GM19351 (cell line): ENCODE data around the gene NUP160.
"Not testable (repeated sequence)": the region's sequence is repeated elsewhere in the genome, so short reads cannot be mapped to it uniquely, and the experiment has no call there.

ENCODE experiments used
- ATAC-seq: cut with Tn5 transposase; IDR thresholded peaks from one replicate; pipeline ENCODE4 v1.9.1; 2021; ENCODE audit warnings: mild to moderate bottlenecking, moderate library complexity; ENCODE audit not compliant: unreplicated experiment

NUP160 gene

GRCh38 chr11:47847892-47848699, at the start of gene NUP160:
Gene NUP160 (minus strand): TSS chr11:47848350. CDS start chr11:47848318, 32 bp downstream.
- ATAC-seq = peak; percentile 71

GRCh38 chr11:47896199-47896598, 48.0 kb upstream of the NUP160 start:
- no peak for ATAC-seq

DNA sequence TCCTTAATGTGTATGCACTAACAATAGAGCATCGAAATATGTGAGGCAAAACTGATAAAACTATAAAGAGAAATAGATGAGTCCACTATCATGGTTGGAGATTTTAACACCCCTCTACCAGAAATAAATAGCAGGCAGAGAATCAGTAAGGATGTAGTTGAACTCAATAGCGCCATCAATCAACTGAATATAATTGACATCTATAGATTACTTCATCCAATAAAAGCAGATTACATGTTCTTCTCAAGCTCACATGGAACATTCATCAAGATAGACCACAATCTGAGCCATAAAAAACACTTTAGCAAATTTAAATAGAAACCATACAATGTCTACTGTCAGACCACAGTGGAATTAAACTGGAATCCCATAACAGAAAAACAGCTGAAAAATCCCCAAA, 46.9 kb upstream of the NUP160 start:
- ATAC-seq = no peak

DNA sequence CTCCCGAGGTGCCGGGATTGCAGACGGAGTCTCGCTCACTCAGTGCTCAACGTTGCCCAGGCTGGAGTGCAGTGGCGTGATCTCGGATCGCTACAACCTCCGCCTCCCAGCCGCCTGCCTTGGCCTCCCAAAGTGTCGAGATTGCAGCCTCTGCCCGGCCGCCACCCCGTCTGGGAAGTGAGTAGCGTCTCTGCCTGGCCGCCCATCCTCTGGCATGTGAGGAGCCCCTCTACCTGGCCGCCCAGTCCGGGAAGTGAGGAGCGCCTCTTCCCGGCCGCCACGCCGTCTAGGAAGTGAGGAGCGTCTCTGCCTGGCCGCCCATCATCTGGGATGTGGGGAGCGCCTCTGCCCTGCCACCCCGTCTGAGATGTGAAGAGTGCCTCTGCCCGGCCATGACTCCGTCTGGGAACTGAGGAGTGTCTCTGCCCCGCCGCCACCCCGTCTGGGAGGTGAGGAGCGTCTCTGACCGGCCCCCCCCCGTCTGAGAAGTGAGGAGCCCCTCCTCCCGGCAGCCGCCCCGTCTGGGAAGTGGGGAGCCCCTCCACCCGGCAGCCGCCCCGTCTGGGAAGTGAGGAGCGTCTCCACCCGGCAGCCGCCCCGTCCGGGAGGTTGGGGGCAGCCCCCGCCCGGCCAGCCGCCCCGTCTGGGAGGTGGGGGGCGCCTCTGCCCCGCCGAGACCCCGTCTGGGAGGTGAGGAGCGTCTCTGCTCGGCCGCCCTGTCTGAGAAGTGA, 44.6 kb upstream of the NUP160 start:
- ATAC-seq = not testable (repeated sequence)

- ATAC-seq = no peak
Observed at GRCh38 chr11:47891886-47892285, 43.7 kb upstream of the NUP160 start.

DNA sequence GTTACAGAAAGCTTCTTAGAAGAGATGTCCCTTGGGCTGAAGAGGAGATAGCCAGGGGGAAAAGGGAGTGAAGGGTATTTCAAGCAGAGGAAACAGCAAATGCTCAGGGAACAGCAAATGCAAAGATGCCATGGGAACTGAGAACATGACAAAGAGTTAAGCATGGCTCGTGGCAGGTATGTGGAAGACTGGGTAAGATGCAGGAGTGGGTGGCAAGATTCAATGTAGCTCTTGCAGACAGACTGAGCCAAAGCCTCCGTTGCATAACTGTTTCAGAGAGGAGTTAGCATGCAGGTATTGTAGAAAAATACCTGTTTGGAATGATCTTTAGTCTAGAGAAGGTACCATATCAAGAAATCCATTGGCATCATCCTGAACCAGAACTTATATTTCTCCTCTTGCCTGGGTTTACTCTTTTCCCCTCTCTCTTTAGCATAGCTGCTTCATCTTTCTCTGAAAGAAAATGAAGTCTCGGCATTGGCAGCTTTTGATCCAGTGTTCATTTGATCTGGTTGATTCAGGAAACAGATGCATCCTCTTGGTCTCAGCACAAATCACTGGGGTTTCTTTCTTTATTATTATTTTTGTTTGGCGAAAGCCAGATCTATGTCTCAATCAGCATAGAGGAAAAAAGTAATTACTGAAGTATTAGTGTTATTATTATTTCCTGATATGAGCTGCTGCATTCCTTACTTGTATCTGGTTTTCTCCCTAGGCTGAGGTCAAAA, 41.7 kb upstream of the NUP160 start:
- no peak for ATAC-seq

DNA sequence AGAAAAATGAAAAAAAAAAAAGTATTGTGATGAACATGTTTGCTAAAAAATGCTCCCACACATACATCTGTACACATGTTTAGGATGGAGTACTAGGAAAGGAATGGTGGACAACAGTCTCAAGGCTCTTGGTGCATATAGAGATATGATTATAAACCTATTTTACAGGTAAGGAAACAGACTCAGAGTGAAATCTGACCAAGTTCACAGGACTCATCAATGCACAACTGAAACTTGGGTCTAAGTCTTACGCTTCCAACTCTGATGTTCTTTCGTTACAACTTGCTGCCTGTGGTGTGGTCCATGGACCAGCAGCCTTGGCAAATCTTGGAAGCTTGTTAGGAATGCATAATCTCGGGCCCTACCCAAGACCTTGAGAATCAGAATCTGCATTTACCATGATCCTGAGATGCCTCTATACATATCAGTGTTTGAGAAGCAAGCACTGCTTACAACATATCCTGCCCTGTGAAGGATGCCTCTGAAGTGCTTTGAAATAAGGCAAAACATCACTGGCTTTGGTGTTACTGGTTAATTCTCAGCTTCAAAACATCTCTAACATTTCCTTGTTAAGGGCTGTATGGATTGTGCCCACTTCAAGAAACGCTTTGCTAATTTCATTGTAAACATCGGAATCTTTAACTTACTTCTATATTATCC, 39.9 kb upstream of the NUP160 start:
- no peak for ATAC-seq

DNA sequence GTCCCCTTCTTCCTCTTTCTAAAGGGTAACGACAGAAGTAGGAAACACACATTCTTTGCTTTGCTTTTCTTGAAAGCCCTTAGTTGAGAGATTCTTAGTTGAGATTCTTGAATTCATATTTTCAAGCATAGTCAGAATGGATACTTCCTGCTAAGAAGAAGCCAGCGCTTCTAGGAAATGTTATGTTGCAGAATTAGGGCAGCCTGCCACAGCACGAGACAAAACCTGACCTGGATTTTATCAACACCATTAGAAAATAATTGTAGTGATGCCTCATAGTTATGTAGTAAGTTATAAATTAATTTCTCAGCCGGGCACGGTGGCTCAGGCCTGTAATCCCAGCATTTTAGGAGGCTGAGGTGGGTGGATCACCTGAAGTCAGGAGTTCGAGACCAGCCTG, 37.9 kb upstream of the NUP160 start:
- ATAC-seq = no peak

DNA sequence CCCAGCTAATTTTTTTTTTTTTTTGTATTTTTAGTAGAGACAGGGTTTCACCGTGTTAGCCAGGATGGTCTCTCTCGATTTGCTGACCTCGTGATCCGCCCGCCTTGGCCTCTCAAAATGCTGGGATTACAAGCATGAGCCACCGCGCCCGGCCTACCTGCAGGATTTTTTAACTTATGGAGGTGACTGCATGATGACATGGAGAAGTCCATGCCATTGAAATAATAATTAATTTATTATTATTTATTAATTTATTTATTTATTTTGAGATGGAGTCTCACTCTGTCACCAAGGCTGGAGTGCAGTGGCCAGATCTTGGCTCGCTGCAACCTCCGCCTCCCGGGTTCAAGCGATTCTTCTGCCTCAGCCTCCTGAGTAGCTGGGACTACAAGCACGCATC, 34.3 kb upstream of the NUP160 start:
- not testable (repeated sequence) for ATAC-seq

- no peak for ATAC-seq
Observed at GRCh38 chr11:47881145-47881544, 33.0 kb upstream of the NUP160 start.

DNA sequence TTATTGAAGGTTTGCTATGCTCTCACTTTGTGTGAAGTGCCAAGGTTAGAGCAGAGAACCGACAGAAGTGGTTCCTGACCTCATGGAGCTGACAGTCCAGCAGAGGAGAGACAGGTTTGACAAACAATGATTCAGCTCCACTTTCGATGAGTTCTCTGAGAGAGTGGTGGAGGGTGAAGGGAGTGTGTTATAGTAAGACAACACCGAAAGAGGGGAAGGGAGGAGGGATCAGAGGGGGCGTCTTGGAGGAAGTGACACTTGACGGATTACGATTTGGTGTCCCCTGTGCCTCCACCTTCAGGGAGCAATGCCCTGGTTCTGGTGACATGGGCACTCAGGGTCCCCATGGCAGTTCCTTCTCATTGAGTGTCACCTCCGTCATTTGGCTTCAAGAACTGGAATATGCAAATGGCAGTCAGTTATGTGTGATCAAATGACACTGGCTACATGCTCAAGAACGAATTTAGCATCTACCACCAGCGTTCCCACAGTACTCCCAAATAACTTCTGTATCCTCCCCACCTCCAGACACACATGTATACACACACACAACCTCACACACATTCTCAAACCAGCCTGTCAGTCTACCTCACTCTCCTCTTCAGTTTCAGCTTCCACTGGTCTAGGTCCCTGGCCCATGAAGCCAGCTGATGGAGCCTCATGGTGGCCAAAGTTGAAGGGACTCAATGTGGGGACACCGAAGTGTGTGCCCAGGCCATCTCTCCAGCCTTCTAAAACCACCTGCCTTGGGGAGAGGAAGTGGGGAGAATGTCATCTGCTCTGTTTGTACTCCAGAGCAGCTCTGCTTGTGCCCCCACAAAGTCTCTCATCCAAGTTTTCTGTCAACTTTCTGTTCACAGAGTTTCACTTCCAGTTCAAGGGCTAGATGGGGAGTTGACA, 31.4 kb upstream of the NUP160 start:
- peak; percentile 68 for ATAC-seq

- ATAC-seq = not testable (repeated sequence)
Observed at GRCh38 chr11:47875858-47876257, 27.7 kb upstream of the NUP160 start.

DNA sequence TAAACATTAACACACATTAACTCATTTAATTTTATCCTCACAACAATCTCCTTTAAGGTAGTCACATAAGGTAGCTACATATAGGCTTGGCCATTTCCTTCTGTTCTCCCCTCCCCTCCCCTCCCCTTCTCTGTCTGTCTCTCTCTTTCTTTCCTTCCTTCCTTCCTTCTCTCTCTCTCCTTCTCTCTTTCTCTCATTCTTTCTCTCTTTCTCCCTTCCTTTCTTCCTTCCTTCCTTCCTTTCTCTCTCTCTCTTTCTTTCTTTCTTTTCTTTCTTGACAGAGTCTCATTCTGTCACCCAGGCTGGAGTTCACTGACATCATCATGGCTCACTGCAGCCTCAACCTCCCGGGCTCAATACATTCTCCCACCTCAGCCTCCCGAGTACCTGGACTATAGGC, 22.3 kb upstream of the NUP160 start:
- ATAC-seq = no peak

DNA sequence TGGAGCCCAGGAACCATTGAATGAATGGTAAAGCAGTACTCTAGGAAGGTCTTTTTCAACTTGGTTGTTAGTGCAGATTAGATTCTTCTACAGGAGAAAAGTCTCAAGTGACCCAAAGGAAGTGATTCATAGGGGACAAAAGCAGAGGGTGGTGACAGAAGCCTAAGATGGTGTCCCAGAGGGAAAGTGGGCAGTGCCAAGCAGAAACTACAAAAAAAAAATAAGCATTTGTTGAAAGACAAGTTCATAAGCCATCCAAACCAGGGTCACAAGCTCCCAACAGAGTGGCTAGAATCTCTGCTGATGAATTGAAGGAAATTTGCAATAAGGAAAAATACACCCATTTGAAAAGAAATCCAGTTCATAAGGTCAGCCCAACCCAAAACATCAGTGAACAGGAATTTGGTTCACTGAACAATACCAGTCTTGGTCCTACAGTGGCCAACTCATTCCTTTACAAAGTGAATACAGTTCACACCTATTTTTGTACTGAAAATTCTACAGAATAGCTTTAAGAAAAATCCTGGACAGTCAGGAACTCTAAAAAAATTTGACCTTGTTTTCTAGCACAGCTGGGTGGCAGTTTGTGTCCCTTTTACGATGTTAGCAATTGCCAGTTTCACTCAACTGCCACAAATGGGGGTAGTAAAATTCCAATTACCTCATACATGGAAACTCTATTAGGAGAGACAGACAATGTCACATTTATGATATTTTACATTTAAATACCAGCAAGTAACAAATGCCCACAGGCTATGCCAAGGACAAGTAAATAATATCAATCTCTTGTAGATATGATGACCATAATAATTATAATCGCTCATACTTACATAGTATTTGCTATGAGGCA, 21.6 kb upstream of the NUP160 start:
- ATAC-seq = no peak

DNA sequence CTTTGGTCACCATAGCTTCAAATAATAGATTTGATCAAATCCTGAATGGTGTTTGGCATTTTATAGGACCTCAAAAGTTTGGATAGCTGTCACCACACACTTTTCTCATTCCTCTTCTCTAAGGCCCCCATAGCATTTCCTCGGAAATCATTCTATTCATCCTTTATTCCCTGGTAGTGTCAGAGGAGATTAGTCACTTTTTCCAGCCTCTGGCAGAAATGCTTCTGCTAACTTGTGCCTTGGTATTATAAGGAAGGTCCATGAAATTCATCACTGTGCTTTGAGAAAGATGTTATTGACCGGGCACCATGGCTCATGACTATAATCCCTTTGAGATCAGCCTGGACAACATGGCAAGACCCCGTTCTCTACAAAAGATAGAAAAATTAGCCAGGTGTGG, 19.7 kb upstream of the NUP160 start:
- ATAC-seq = no peak

DNA sequence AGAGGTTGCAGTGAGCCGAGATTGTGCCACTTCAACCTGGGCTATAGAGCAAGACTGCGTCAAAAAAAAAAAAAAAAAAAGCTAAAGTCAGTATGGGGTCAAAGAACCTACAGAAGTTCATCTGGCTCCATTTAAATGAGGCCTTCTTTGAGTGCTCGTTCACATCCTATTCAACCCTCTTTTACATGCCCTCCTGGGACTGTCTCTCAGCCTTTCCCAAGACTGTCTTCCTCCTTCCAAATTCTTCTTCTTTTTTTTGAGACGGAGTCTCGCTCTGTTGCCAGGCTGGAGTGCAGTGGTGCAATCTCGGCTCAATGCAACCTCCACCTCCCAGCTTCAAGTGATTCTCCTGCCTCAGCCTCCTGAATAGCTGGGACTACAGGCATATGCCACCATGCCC, 18.7 kb upstream of the NUP160 start:
- not testable (repeated sequence) for ATAC-seq

DNA sequence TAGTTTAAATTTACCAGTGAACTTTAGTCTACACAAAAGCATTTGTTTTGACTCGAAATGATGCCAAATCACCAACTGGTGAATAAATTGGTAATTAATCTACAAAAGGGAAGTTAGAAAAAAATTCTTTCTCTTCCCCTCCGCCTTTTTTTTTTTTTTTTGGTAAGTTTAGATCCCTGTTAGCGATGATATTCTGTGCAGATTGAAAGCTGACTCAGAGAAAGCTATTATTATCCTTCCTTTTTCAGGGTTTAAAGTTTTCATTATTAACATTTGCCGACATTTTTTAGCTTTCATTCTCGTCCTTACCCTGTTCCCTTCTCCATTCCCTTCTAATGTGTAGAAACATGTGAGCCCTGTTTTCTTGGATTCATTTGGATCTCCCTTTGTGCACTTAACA, 16.8 kb upstream of the NUP160 start:
- no peak for ATAC-seq

GRCh38 chr11:47863898-47864430, 15.8 kb upstream of the NUP160 start:
- ATAC-seq = no peak
